22Rv1 (cell line): ENCODE results near the gene EXTL1.

Source experiments
- ZFX ChIP-seq: fragments of 450-650 bp; IDR thresholded peaks from 2 replicates; pipeline ENCODE4 v1.6.1; 2017; ENCODE audit warnings: antibody characterized with exemption, borderline replicate concordance
- TF ChIP-seq, protein P1 (sequence below): fragments of 450-650 bp; IDR thresholded peaks from 2 replicates; pipeline ENCODE4 v1.5.1; 2017; ENCODE audit warnings: mild to moderate bottlenecking

DNA sequence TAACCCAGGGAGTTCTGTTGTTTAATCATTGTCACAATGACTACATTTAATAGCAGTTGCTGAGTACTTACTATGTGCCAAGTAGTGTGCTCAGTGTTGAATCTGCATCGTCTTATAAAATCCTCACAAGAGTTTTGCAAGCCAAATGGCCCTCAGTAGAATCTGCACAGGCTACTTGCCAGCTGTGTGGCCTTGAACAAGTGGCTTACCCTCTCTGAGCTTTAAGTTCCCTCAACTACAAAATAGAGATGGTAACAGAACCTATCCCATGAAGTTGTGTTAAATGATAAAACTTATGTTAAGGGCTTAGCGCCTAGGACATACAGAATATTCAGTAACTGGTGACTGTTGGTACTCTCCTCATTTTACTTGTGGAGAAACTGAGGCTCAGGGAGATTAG lies 33.5 kb downstream of the EXTL1 start:
- TF ChIP-seq, protein P1, sequence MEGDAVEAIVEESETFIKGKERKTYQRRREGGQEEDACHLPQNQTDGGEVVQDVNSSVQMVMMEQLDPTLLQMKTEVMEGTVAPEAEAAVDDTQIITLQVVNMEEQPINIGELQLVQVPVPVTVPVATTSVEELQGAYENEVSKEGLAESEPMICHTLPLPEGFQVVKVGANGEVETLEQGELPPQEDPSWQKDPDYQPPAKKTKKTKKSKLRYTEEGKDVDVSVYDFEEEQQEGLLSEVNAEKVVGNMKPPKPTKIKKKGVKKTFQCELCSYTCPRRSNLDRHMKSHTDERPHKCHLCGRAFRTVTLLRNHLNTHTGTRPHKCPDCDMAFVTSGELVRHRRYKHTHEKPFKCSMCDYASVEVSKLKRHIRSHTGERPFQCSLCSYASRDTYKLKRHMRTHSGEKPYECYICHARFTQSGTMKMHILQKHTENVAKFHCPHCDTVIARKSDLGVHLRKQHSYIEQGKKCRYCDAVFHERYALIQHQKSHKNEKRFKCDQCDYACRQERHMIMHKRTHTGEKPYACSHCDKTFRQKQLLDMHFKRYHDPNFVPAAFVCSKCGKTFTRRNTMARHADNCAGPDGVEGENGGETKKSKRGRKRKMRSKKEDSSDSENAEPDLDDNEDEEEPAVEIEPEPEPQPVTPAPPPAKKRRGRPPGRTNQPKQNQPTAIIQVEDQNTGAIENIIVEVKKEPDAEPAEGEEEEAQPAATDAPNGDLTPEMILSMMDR, result no peak
- TF ChIP-seq ZFX, result no peak
